Naive thymus-derived CD4-positive, alpha-beta T cell (primary cell): ENCODE data around the gene MAP10. TPM values are rescaled to one million over a fixed set of nuclear protein-coding genes. Genes with fewer than 3 reads are reported as not detected.

Experiments used
- ATAC-seq: fragments of 150-1000 bp; cut with Tn5 transposase; 2 replicates; pipeline ENCODE4 v1.10.0; 2021; ENCODE audit warnings: mild to moderate bottlenecking, moderate library complexity
- CTCF ChIA-PET: fragments of 350-600 bp; sonication (Branson Sonifier 250); formaldehyde crosslinking; loops from one replicate; lab custom pipeline; 2021; ENCODE audit warnings: antibody characterized with exemption; lab: Charles Lee
- POLR2A ChIA-PET: fragments of 350-600 bp; sonication (Branson Sonifier 250); formaldehyde crosslinking; loops from one replicate; lab custom pipeline; 2021; ENCODE audit warnings: antibody characterized with exemption, inconsistent platforms; lab: Charles Lee
- DNase-seq, 9 donors: peaks; one replicate each; pipeline versions ENCODE4 v3.0.0 to v3.0.0-alpha.2; 2020 to 2022; ENCODE audit warnings: mixed read lengths in 1 of 9
- H3K27ac ChIP-seq: one replicate; pipeline ENCODE4 v1.7.0; 2013; ENCODE audit warnings: mild to moderate bottlenecking, low read depth, low read length, moderate library complexity
- H3K27me3 ChIP-seq, 2 donors: one replicate each; pipeline ENCODE4 v1.7.0; 2013; ENCODE audit warnings: low read length in 2 of 2, mild to moderate bottlenecking in 2 of 2, moderate library complexity in 2 of 2; ENCODE audit not compliant: control insufficient read depth in 2 of 2, insufficient read depth in 2 of 2
- H3K36me3 ChIP-seq, 3 experiments: 1 replicate in 2 of 3; 2 replicates in 1 of 3; pipeline ENCODE4 v1.7.0; 2013; ENCODE audit warnings: low read length in 3 of 3, mild to moderate bottlenecking in 3 of 3, moderate library complexity in 1 of 3; ENCODE audit not compliant: insufficient read depth in 3 of 3, control insufficient read depth in 2 of 3
- H3K4me1 ChIP-seq, 2 donors: one replicate each; pipeline ENCODE4 v1.7.0; 2013; ENCODE audit warnings: low read length in 2 of 2, mild to moderate bottlenecking in 2 of 2, moderate library complexity in 1 of 2; ENCODE audit not compliant: control insufficient read depth in 2 of 2, insufficient read depth in 2 of 2
- H3K4me3 ChIP-seq: 2 replicates; pipeline ENCODE4 v1.7.0; 2013; ENCODE audit warnings: mild to moderate bottlenecking, low read length
- H3K9me3 ChIP-seq, 3 experiments: 1 replicate in 2 of 3; 2 replicates in 1 of 3; pipeline ENCODE4 v1.7.0; 2013; ENCODE audit warnings: low read length in 3 of 3; ENCODE audit not compliant: control insufficient read depth in 2 of 3
- H3K27ac Mint-ChIP-seq, 9 donors: one replicate each; pipeline ENCODE4 v1.8.0; 2020 to 2022; ENCODE audit warnings: mixed read lengths in 9 of 9, mild to moderate bottlenecking in 8 of 9, moderate library complexity in 5 of 9, inconsistent platforms in 2 of 9
- H3K27me3 Mint-ChIP-seq, 5 donors: one replicate each; pipeline ENCODE4 v1.8.0; 2021 to 2022; ENCODE audit warnings: mixed read lengths in 5 of 5, mild to moderate bottlenecking in 1 of 5
- H3K36me3 Mint-ChIP-seq, 5 donors: one replicate each; pipeline ENCODE4 v1.8.0; 2020 to 2022; ENCODE audit warnings: mixed read lengths in 5 of 5, mild to moderate bottlenecking in 3 of 5, inconsistent platforms in 1 of 5
- H3K4me1 Mint-ChIP-seq, 7 donors: one replicate each; pipeline ENCODE4 v1.8.0; 2020 to 2022; ENCODE audit warnings: mixed read lengths in 7 of 7, mild to moderate bottlenecking in 3 of 7, inconsistent platforms in 1 of 7
- H3K4me3 Mint-ChIP-seq, 10 donors: one replicate each; pipeline ENCODE4 v1.8.0; 2020 to 2022; ENCODE audit warnings: mild to moderate bottlenecking in 10 of 10, mixed read lengths in 10 of 10, moderate library complexity in 6 of 10, inconsistent platforms in 2 of 10
- H3K9me3 Mint-ChIP-seq, 11 donors: one replicate each; pipeline ENCODE4 v1.8.0; 2020 to 2022; ENCODE audit warnings: mixed read lengths in 11 of 11, mild to moderate bottlenecking in 4 of 11, inconsistent platforms in 1 of 11, moderate library complexity in 1 of 11
- intact Hi-C, 2 donors: fragments of 100-400 bp; cut with micrococcal nuclease; formaldehyde crosslinking; loops; one replicate each; pipeline ENCODE4 v1.15.1; 2023
- polyA plus RNA-seq, 2 donors: library from polyadenylated mRNA; unstranded; fragments of 300-500 nt; fragmentation: Illumina TruSeq; gene quantifications; one replicate each; pipeline ENCODE4 v1.2.3, GENCODE V29; 2021
- total RNA-seq, 6 experiments: library from RNA in 5 of 6; stranded (reverse) in 5 of 6; gene quantifications; 1 replicate in 5 of 6; 2 replicates in 1 of 6; pipeline ENCODE4 v1.2.3 and lab custom pipeline; 2021 to 2026

The MAP10 gene
- total and polyA plus RNA-seq, 7 experiments from 2014 or later: 1.5 to 4.5 (median 2.4) TPM

GRCh38 chr1:232812560-232812959 lies 7.3 kb downstream of the MAP10 start:
- Mint-ChIP-seq H3K4me3 (no peak overlapping the region), H3K4me1 (peaks cover 0 to 8% (median 0%) of the 10 kb centered on the region in 7 donors), H3K27ac (no peak overlapping the region), H3K27me3 (peaks cover 0 to 10% (median 0%) of the 10 kb centered on the region in 5 donors), H3K36me3 (peaks cover 0 to 8% (median 7%) of the 10 kb centered on the region in 5 donors), H3K9me3 (peaks cover 0 to 77% (median 29%) of the 10 kb centered on the region in 11 donors)
- Histone ChIP-seq H3K27ac (no peak overlapping the region), H3K9me3 (peaks cover 0 to 13% (median 0%) of the 10 kb centered on the region in 3 experiments), H3K4me3 (no peak overlapping the region), H3K4me1 (no peaks in the 10 kb centered on the region), H3K36me3 (no peaks in the 10 kb centered on the region), H3K27me3 (no peaks in the 10 kb centered on the region)
- DNase-seq (no peak), ATAC-seq (no peak)
- ChIA-PET CTCF (no interaction called here), POLR2A (no interaction called here)
- intact Hi-C loops: no loop called here

GRCh38 chr1:232813097-232813496 lies 7.9 kb downstream of the MAP10 start:
- H3K36me3 ChIP-seq: no peaks in the 10 kb centered on the region
- H3K4me3 ChIP-seq: no peak overlapping the region
- intact Hi-C loops: no loop called here
- Mint-ChIP-seq H3K27me3 (peaks cover 0 to 8% (median 0%) of the 10 kb centered on the region in 5 donors), H3K4me1 (peaks cover 0 to 5% (median 0%) of the 10 kb centered on the region in 7 donors), H3K4me3 (no peak overlapping the region), H3K36me3 (peaks cover 0 to 5% (median 4%) of the 10 kb centered on the region in 5 donors), H3K27ac (no peak overlapping the region), H3K9me3 (peaks cover 0 to 73% (median 27%) of the 10 kb centered on the region in 11 donors)
- no peaks in the 10 kb centered on the region for H3K27me3 ChIP-seq
- peaks cover 0 to 13% (median 0%) of the 10 kb centered on the region in 3 experiments for H3K9me3 ChIP-seq
- DNase-seq (no peak), ATAC-seq (no peak)
- CTCF ChIA-PET: no interaction called here
- POLR2A ChIA-PET: no interaction called here
- H3K27ac ChIP-seq: no peak overlapping the region
- H3K4me1 ChIP-seq: no peaks in the 10 kb centered on the region

GRCh38 chr1:232813760-232814159 lies 8.5 kb downstream of the MAP10 start:
- Mint-ChIP-seq H3K27me3 (peaks cover 0 to 7% (median 0%) of the 10 kb centered on the region in 5 donors), H3K4me1 (peaks cover 0 to under 1% (median 0%) of the 10 kb centered on the region in 7 donors), H3K9me3 (peaks cover 0 to 69% (median 27%) of the 10 kb centered on the region in 11 donors), H3K27ac (no peak overlapping the region), H3K36me3 (peaks cover 0 to 5% (median 3%) of the 10 kb centered on the region in 5 donors), H3K4me3 (no peak overlapping the region)
- peaks cover 0 to 13% (median 0%) of the 10 kb centered on the region in 3 experiments for H3K9me3 ChIP-seq
- no peaks in the 10 kb centered on the region for H3K4me1 ChIP-seq
- DNase-seq: no peak
- H3K36me3 ChIP-seq: no peaks in the 10 kb centered on the region
- H3K27ac ChIP-seq: no peak overlapping the region
- POLR2A ChIA-PET: no interaction called here
- no peaks in the 10 kb centered on the region for H3K27me3 ChIP-seq
- no peak overlapping the region for H3K4me3 ChIP-seq
- CTCF ChIA-PET: no interaction called here
- ATAC-seq: no peak
- intact Hi-C loops: no loop called here

DNA sequence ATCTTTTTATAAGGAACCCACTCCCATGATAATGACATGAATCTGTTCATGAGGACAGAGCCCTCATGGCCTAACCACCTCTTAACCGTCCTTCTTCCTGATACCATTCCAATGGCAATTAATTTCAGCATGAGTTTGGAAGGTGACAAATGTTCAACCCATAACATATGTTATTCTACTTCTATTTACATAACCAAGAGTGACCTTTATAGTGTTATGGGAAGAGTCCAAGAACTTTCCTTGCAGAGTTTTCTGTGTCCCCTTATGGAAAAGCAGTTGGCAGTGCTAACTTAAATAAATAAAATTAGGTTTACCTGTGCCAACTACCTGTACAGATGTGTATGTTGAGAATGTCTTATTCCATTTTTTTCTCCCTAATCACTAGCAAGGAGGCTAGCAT lies 11.1 kb downstream of the MAP10 start:
- intact Hi-C loops: no loop called here
- Histone ChIP-seq H3K27me3 (no peaks in the 10 kb centered on the region), H3K27ac (no peak overlapping the region), H3K4me3 (no peak overlapping the region), H3K36me3 (no peaks in the 10 kb centered on the region), H3K9me3 (peaks cover 0 to 8% (median 0%) of the 10 kb centered on the region in 3 experiments), H3K4me1 (no peaks in the 10 kb centered on the region)
- H3K27ac Mint-ChIP-seq: no peak overlapping the region
- ChIA-PET CTCF (no interaction called here), POLR2A (no interaction called here)
- ATAC-seq (no peak), DNase-seq (no peak)
- peaks cover 0 to 46% (median 20%) of the 10 kb centered on the region in 11 donors for H3K9me3 Mint-ChIP-seq
- no peaks in the 10 kb centered on the region for H3K4me1 Mint-ChIP-seq
- H3K36me3 Mint-ChIP-seq: peaks cover 0 to 3% (median 0%) of the 10 kb centered on the region in 5 donors
- no peak overlapping the region for H3K4me3 Mint-ChIP-seq
- peaks cover 0 to 10% (median 7%) of the 10 kb centered on the region in 5 donors for H3K27me3 Mint-ChIP-seq

GRCh38 chr1:232818040-232818439 lies 12.8 kb downstream of the MAP10 start:
- no peak overlapping the region for H3K27ac Mint-ChIP-seq

GRCh38 chr1:232820431-232820830 lies 15.2 kb downstream of the MAP10 start:
- Histone ChIP-seq H3K36me3 (no peaks in the 10 kb centered on the region), H3K4me3 (no peak overlapping the region), H3K9me3 (no peaks in the 10 kb centered on the region), H3K4me1 (no peaks in the 10 kb centered on the region), H3K27ac (no peak overlapping the region), H3K27me3 (peaks cover 0 to 3% of the 10 kb centered on the region in 2 donors)
- Mint-ChIP-seq H3K4me1 (no peaks in the 10 kb centered on the region), H3K27me3 (peaks cover 0 to 14% (median 6%) of the 10 kb centered on the region in 5 donors), H3K36me3 (peaks cover 0 to 3% (median 0%) of the 10 kb centered on the region in 5 donors), H3K4me3 (no peak overlapping the region), H3K9me3 (peaks cover 0 to 7% (median 3%) of the 10 kb centered on the region in 11 donors), H3K27ac (no peak overlapping the region)
- intact Hi-C loops: no loop called here
- ChIA-PET CTCF (no interaction called here), POLR2A (no interaction called here)
- no peak for ATAC-seq
- DNase-seq: no peak

More at GRCh38 chr1:232818040-232818439, 12.8 kb downstream of the MAP10 start:
- peaks cover 0 to 29% (median 9%) of the 10 kb centered on the region in 11 donors for H3K9me3 Mint-ChIP-seq
- H3K4me1 ChIP-seq: no peaks in the 10 kb centered on the region
- H3K36me3 ChIP-seq: no peaks in the 10 kb centered on the region
- H3K4me1 Mint-ChIP-seq: no peaks in the 10 kb centered on the region
- H3K4me3 ChIP-seq: no peak overlapping the region
- intact Hi-C loops: no loop called here
- ChIA-PET POLR2A (no interaction called here), CTCF (no interaction called here)
- H3K27me3 ChIP-seq: peaks cover 0 to 3% of the 10 kb centered on the region in 2 donors
- no peak overlapping the region for H3K4me3 Mint-ChIP-seq
- peaks cover 0 to 3% (median 0%) of the 10 kb centered on the region in 5 donors for H3K36me3 Mint-ChIP-seq
- no peak for ATAC-seq
- H3K27ac ChIP-seq: no peak overlapping the region
- no peak for DNase-seq
- no peaks in the 10 kb centered on the region for H3K9me3 ChIP-seq
- peaks cover 0 to 14% (median 6%) of the 10 kb centered on the region in 5 donors for H3K27me3 Mint-ChIP-seq

GRCh38 chr1:232822530-232822929 lies 17.3 kb downstream of the MAP10 start:
- DNase-seq (no peak), ATAC-seq (no peak)
- Mint-ChIP-seq H3K4me1 (no peaks in the 10 kb centered on the region), H3K4me3 (no peak overlapping the region), H3K9me3 (peaks cover 0 to 4% (median 0%) of the 10 kb centered on the region in 11 donors), H3K27ac (no peak overlapping the region), H3K36me3 (peaks cover 0 to 3% (median 0%) of the 10 kb centered on the region in 5 donors), H3K27me3 (peaks cover 0 to 14% (median 6%) of the 10 kb centered on the region in 5 donors)
- intact Hi-C loops: no loop called here
- H3K36me3 ChIP-seq: no peaks in the 10 kb centered on the region
- POLR2A ChIA-PET: no interaction called here
- no peak overlapping the region for H3K4me3 ChIP-seq
- H3K4me1 ChIP-seq: no peaks in the 10 kb centered on the region
- H3K27ac ChIP-seq: no peak overlapping the region
- CTCF ChIA-PET: no interaction called here
- no peaks in the 10 kb centered on the region for H3K9me3 ChIP-seq
- H3K27me3 ChIP-seq: peaks cover 0 to 3% of the 10 kb centered on the region in 2 donors
